Stimulated activated naive B cell treated with anti-CD40 and anti-IgM and Interleukin-4, amounts not matched to agents 10 μg/mL and 1 μg/mL and 100 μg/mL, for 72 hours (primary cell): ENCODE measurements around the gene BGLAP.

Experiments
- ATAC-seq, 2 donors: fragments of 150-1000 bp; cut with Tn5 transposase; replicated peaks; 2 replicates each; pipeline ENCODE4 v1.10.0; 2021; ENCODE audit warnings: moderate library complexity in 1 of 2
- DNase-seq: peaks from one replicate; pipeline ENCODE4 v3.0.0; 2021
- H3K27ac Mint-ChIP-seq: one replicate; pipeline ENCODE4 v1.8.0; 2022; ENCODE audit warnings: mild to moderate bottlenecking, mixed read lengths
- H3K27me3 Mint-ChIP-seq, 2 donors: one replicate each; pipeline ENCODE4 v1.8.0; 2022; ENCODE audit warnings: mixed read lengths in 2 of 2
- H3K36me3 Mint-ChIP-seq, 2 donors: one replicate each; pipeline ENCODE4 v1.8.0; 2022; ENCODE audit warnings: mixed read lengths in 2 of 2, mild to moderate bottlenecking in 1 of 2
- H3K4me1 Mint-ChIP-seq, 2 donors: one replicate each; pipeline ENCODE4 v1.8.0; 2022; ENCODE audit warnings: mixed read lengths in 2 of 2, mild to moderate bottlenecking in 1 of 2
- H3K4me3 Mint-ChIP-seq, 2 donors: one replicate each; pipeline ENCODE4 v1.8.0; 2022; ENCODE audit warnings: mild to moderate bottlenecking in 2 of 2, mixed read lengths in 2 of 2, moderate library complexity in 1 of 2
- H3K9me3 Mint-ChIP-seq, 2 donors: one replicate each; pipeline ENCODE4 v1.8.0; 2022; ENCODE audit warnings: mixed read lengths in 2 of 2, mild to moderate bottlenecking in 1 of 2

Gene BGLAP

GRCh38 chr1:156236164-156236563 is 5.8 kb upstream of the BGLAP start:
- Mint-ChIP-seq H3K4me1 (no peaks in the 10 kb centered on the region), H3K27ac (peak overlapping the region; percentile 25), H3K9me3 (no peaks in the 10 kb centered on the region), H3K36me3 (peaks cover 50 to 57% of the 10 kb centered on the region in 2 donors), H3K4me3 (no peak overlapping the region), H3K27me3 (no peaks in the 10 kb centered on the region)
- ATAC-seq (no peak), DNase-seq (no peak)

DNA sequence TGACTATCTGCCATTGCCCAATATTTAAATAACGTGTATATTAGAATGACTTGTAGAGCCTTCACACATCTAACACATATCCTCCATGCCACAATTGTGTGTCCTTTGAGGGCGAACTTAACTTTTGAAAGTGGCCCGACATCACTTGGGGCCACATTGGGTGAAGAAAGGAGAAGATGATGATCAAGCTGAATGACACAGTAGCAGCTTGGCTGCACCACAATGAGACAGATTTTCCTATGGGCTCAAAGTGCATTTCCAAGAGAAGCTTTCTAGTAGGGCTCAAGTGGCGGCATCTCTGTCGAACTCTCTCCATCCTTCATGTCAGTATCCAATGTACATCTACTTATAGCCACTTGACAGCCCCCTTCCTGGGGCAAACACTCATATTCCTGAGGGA is 3.7 kb upstream of the BGLAP start:
- Mint-ChIP-seq H3K27ac (no peak overlapping the region), H3K4me3 (no peak overlapping the region), H3K36me3 (peaks cover 55 to 60% of the 10 kb centered on the region in 2 donors), H3K27me3 (no peaks in the 10 kb centered on the region), H3K9me3 (no peaks in the 10 kb centered on the region), H3K4me1 (no peaks in the 10 kb centered on the region)
- DNase-seq (no peak), ATAC-seq (no peak)

- H3K27ac Mint-ChIP-seq, result peak overlapping the region; percentile 11
- H3K36me3 Mint-ChIP-seq, result peaks cover 52 to 60% of the 10 kb centered on the region in 2 donors
- H3K27me3 Mint-ChIP-seq, result peaks cover 11 to 22% of the 10 kb centered on the region in 2 donors
- H3K4me3 Mint-ChIP-seq, result no peak overlapping the region
- no peak for DNase-seq
- no peak for ATAC-seq
- H3K4me1 Mint-ChIP-seq, result peaks cover 17 to 20% of the 10 kb centered on the region in 2 donors
- no peaks in the 10 kb centered on the region for H3K9me3 Mint-ChIP-seq
Measured at GRCh38 chr1:156241311-156241811, 623 bp upstream of the BGLAP start.

DNA sequence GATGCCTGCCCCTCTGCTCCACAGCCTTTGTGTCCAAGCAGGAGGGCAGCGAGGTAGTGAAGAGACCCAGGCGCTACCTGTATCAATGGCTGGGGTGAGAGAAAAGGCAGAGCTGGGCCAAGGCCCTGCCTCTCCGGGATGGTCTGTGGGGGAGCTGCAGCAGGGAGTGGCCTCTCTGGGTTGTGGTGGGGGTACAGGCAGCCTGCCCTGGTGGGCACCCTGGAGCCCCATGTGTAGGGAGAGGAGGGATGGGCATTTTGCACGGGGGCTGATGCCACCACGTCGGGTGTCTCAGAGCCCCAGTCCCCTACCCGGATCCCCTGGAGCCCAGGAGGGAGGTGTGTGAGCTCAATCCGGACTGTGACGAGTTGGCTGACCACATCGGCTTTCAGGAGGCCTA is 754 bp downstream of the BGLAP start:
- no peaks in the 10 kb centered on the region for H3K9me3 Mint-ChIP-seq
- peaks cover 19 to 29% of the 10 kb centered on the region in 2 donors for H3K4me1 Mint-ChIP-seq
- peaks cover 44 to 55% of the 10 kb centered on the region in 2 donors for H3K36me3 Mint-ChIP-seq
- H3K27ac Mint-ChIP-seq, result no peak overlapping the region
- peaks cover 11 to 22% of the 10 kb centered on the region in 2 donors for H3K27me3 Mint-ChIP-seq
- H3K4me3 Mint-ChIP-seq, result no peak overlapping the region
- ATAC-seq (no peak), DNase-seq (no peak)

GRCh38 chr1:156244126-156244525 is 2.1 kb downstream of the BGLAP start:
- peaks cover 11 to 22% of the 10 kb centered on the region in 2 donors for H3K27me3 Mint-ChIP-seq
- H3K4me1 Mint-ChIP-seq, result peaks cover 20 to 29% of the 10 kb centered on the region in 2 donors
- DNase-seq, result no peak
- peaks cover 30 to 47% of the 10 kb centered on the region in 2 donors for H3K36me3 Mint-ChIP-seq
- no peaks in the 10 kb centered on the region for H3K9me3 Mint-ChIP-seq
- no peak overlapping the region for H3K4me3 Mint-ChIP-seq
- ATAC-seq, result no peak
- peak overlapping the region; percentile 53 for H3K27ac Mint-ChIP-seq

DNA sequence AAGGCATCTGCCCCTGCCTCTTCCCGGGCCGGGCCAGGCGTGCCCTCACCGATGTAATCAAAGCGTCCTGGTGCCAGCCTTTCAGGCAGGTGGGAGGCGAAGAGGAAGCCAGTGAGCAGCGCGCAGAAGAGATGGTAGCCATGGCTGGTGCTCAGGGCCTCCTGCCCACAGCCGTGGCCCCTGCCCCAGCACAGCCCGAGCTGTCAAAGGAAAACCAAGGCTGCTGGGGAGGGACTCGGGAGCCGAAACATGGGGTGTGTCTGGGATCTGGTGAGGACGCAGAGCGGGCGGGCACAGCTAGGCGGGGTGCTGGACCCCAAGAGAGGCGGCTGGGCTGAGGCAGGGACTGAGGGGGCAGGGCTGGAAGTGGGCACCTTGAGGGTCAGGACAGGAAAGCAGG is 2.7 kb downstream of the BGLAP start:
- ATAC-seq, result no peak
- H3K27me3 Mint-ChIP-seq, result peaks cover 11 to 22% of the 10 kb centered on the region in 2 donors
- no peaks in the 10 kb centered on the region for H3K9me3 Mint-ChIP-seq
- peak overlapping the region; percentile 83 to 84 for H3K4me3 Mint-ChIP-seq
- peak overlapping the region; percentile 5 for H3K27ac Mint-ChIP-seq
- peaks cover 27 to 45% of the 10 kb centered on the region in 2 donors for H3K36me3 Mint-ChIP-seq
- peaks cover 20 to 29% of the 10 kb centered on the region in 2 donors for H3K4me1 Mint-ChIP-seq
- no peak for DNase-seq

DNA sequence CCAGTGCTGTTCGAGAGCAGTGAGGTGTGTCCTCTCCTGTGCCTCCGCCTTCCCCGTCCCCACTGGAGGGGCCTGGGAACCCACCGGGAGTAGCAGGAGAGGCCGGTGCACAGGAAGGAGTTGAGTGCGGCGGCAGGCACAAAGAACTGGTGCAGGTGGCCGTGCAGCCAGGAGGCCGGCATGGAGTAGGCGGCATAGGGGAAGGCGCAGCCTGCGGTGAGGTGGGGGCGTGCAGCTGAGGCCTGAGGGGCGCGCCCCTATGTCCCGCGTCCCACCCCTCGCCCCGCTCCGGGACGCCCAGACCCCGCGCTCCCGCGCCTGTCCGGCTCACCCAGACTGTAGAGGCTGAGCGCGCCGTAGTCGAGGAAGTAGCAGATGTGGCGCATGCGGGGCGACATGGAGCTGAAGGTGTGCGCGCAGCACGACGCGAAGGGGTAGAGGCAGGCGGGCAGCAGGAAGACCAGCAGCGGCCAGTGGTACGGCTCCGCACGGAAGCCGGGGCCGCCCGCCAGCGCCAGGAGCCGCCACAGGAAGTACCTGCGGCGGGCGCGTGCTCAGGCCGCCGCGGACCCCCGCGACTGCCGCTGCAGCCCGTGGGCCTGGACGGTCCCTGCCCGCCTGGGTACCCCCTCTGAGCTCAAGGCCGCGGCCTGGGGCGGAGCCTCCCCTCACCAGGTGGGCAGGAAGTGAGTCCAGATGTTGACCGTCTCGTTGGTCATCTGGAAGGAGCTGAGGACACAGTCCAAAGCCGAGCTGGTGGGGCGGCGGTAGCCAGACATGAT is 3.7 kb downstream of the BGLAP start:
- Mint-ChIP-seq H3K4me1 (peaks cover 20 to 29% of the 10 kb centered on the region in 2 donors), H3K27ac (peak overlapping the region; percentile 90), H3K36me3 (peaks cover 25 to 45% of the 10 kb centered on the region in 2 donors), H3K27me3 (peaks cover 11 to 22% of the 10 kb centered on the region in 2 donors), H3K4me3 (peak overlapping the region; percentile 83 to 84), H3K9me3 (no peaks in the 10 kb centered on the region)
- DNase-seq (no peak), ATAC-seq (peak; percentile 64 to 69)

GRCh38 chr1:156246241-156246780 is 4.3 kb downstream of the BGLAP start:
- DNase-seq (no peak), ATAC-seq (peak in 1 of 2 donors; percentile 20)
- Mint-ChIP-seq H3K36me3 (peaks cover 23 to 42% of the 10 kb centered on the region in 2 donors), H3K4me3 (peak overlapping the region; percentile 59 to 60), H3K9me3 (no peaks in the 10 kb centered on the region), H3K4me1 (peaks cover 20 to 29% of the 10 kb centered on the region in 2 donors), H3K27me3 (peaks cover 11 to 22% of the 10 kb centered on the region in 2 donors), H3K27ac (peak overlapping the region; percentile 89)

DNA sequence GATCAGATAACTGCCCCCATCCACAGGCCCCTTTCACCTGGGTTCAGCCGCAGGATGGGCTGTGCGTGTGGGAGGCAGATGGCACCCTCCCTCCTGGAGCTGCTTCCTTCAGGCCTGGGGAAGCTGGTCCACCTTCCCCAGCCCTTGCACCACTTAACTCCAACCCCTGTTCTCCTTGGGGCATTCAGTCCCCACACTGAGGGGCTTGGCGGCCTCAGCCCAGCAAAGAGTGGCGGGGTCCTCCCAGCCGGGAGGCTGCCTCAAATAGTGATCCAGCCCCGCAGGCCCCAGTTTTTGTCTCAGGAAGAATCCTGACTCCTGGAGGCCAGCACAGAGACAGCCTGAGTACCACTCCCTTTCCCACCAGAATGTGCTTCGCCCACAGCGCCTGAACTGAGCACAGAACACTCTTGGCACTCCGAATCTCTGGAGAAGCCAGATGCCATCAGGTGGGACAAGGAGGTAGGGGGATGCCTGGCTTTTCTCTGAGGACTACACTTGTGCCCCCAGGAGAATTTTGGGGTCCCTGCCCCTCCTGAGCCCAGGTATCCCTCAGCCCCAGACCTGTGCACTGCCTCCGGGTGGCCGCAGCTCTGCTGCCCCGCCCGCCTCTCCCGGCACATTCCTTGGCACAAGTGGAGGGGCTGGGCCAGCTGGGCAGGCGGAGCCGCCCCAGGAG is 4.9 kb downstream of the BGLAP start:
- ATAC-seq, result no peak
- peaks cover 23 to 42% of the 10 kb centered on the region in 2 donors for H3K36me3 Mint-ChIP-seq
- peak overlapping the region in 1 of 2 donors; percentile 60 for H3K4me3 Mint-ChIP-seq
- DNase-seq, result no peak
- H3K4me1 Mint-ChIP-seq, result peaks cover 20 to 29% of the 10 kb centered on the region in 2 donors
- H3K27ac Mint-ChIP-seq, result no peak overlapping the region
- peaks cover 11 to 22% of the 10 kb centered on the region in 2 donors for H3K27me3 Mint-ChIP-seq
- no peaks in the 10 kb centered on the region for H3K9me3 Mint-ChIP-seq

- ATAC-seq (no peak), DNase-seq (no peak)
- Mint-ChIP-seq H3K9me3 (no peaks in the 10 kb centered on the region), H3K27ac (peak within 1 kb of the TSS; percentile 31), H3K4me3 (peak within 1 kb of the TSS in 1 of 2 donors; percentile 10), H3K36me3 (peaks cover 16 to 41% of the 10 kb centered on the region in 2 donors), H3K4me1 (peaks cover 20 to 29% of the 10 kb centered on the region in 2 donors), H3K27me3 (peaks cover 11 to 22% of the 10 kb centered on the region in 2 donors)
Measured at GRCh38 chr1:156247460-156248322, 5.7 kb downstream of the BGLAP start, which contains the start of gene PAQR6. Gene PAQR6 (minus strand): TSS chr1:156248056. CDS start chr1:156246731, 1,325 bp downstream.

GRCh38 chr1:156248323-156248683 is 6.3 kb downstream of the BGLAP start:
- H3K27ac Mint-ChIP-seq, result no peak overlapping the region
- ATAC-seq, result no peak
- H3K9me3 Mint-ChIP-seq, result no peaks in the 10 kb centered on the region
- no peak for DNase-seq
- H3K27me3 Mint-ChIP-seq, result peaks cover 11 to 22% of the 10 kb centered on the region in 2 donors
- peaks cover 22 to 29% of the 10 kb centered on the region in 2 donors for H3K4me1 Mint-ChIP-seq
- H3K4me3 Mint-ChIP-seq, result no peak overlapping the region
- peaks cover 20 to 43% of the 10 kb centered on the region in 2 donors for H3K36me3 Mint-ChIP-seq

DNA sequence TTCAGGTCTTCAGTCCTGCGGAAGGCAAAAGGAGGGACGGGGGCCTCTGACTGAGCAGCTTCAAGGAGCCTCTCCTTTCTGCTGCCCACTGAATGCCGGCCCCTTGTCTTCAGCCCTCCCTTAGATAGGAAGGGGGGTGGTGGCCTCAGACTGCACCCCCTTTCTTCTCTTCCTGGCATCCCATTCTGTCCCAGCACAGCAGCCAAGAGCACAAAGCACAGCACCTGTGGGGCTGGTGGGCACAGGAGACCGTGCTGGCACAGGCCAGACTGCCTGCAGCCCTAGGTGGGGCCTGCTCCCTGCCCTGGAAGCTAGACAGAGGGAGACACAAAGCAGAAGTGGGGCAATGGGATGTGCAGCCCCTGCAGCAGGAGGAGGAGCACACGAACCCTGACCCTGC is 7.6 kb downstream of the BGLAP start:
- H3K9me3 Mint-ChIP-seq, result no peaks in the 10 kb centered on the region
- no peak overlapping the region for H3K27ac Mint-ChIP-seq
- peaks cover 12 to 41% of the 10 kb centered on the region in 2 donors for H3K36me3 Mint-ChIP-seq

GRCh38 chr1:156251527-156251926 is 9.5 kb downstream of the BGLAP start:
- Mint-ChIP-seq H3K27ac (no peak overlapping the region), H3K9me3 (no peaks in the 10 kb centered on the region), H3K27me3 (no peaks in the 10 kb centered on the region), H3K4me1 (peaks cover 3 to 7% of the 10 kb centered on the region in 2 donors), H3K4me3 (no peak overlapping the region), H3K36me3 (peaks cover 20 to 44% of the 10 kb centered on the region in 2 donors)
- ATAC-seq (no peak), DNase-seq (no peak)

More for the DNA sequence above, 7.6 kb downstream of the BGLAP start:
- H3K4me3 Mint-ChIP-seq, result no peak overlapping the region
- ATAC-seq (no peak), DNase-seq (no peak)
- peaks cover 20 to 26% of the 10 kb centered on the region in 2 donors for H3K4me1 Mint-ChIP-seq
- H3K27me3 Mint-ChIP-seq, result peaks cover 7 to 11% of the 10 kb centered on the region in 2 donors
